Omental fat pad (tissue), 4 donors: ENCODE results near the gene IFNA4. TPM values are rescaled to one million over a fixed set of nuclear protein-coding genes. Genes with fewer than 3 reads are reported as not detected.
"Not testable (repeated sequence)": the region's sequence is repeated elsewhere in the genome, so short reads cannot be mapped to it uniquely, and the experiment has no call there.

Source experiments
- ATAC-seq: fragments of 150-250 bp; one replicate; pipeline ENCODE4 v1.9.1; 2016; ENCODE audit warnings: mild to moderate bottlenecking, moderate library complexity; ENCODE audit not compliant: low FRiP score
- DNase-seq: peaks from one replicate; pipeline ENCODE4 v3.0.0-alpha.2; 2019; ENCODE audit warnings: low spot score
- total RNA-seq, 4 donors: library from RNA; depleted of rRNA; stranded (reverse); fragments of >200 nt; gene quantifications; one replicate each; pipeline ENCODE4 v1.1.0, GENCODE V29; 2016
- TF ChIP-seq, protein P1 (sequence below), 3 donors: fragments of 450-650 bp; IDR thresholded peaks; one replicate each; pipeline ENCODE4 v1.5.1; 2016 to 2017; ENCODE audit warnings: antibody characterized with exemption in 3 of 3, mild to moderate bottlenecking in 3 of 3, moderate library complexity in 2 of 3

IFNA4 gene
- total RNA-seq, 4 donors from 2014 or later, result not detected

GRCh38 chr9:21210311-21210710 lies 22.9 kb upstream of the IFNA4 start:
- no peak for ATAC-seq
- TF ChIP-seq, protein P1, sequence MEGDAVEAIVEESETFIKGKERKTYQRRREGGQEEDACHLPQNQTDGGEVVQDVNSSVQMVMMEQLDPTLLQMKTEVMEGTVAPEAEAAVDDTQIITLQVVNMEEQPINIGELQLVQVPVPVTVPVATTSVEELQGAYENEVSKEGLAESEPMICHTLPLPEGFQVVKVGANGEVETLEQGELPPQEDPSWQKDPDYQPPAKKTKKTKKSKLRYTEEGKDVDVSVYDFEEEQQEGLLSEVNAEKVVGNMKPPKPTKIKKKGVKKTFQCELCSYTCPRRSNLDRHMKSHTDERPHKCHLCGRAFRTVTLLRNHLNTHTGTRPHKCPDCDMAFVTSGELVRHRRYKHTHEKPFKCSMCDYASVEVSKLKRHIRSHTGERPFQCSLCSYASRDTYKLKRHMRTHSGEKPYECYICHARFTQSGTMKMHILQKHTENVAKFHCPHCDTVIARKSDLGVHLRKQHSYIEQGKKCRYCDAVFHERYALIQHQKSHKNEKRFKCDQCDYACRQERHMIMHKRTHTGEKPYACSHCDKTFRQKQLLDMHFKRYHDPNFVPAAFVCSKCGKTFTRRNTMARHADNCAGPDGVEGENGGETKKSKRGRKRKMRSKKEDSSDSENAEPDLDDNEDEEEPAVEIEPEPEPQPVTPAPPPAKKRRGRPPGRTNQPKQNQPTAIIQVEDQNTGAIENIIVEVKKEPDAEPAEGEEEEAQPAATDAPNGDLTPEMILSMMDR (IDR thresholded peaks at IDR 0.05), result no peak
- no peak for DNase-seq

DNA sequence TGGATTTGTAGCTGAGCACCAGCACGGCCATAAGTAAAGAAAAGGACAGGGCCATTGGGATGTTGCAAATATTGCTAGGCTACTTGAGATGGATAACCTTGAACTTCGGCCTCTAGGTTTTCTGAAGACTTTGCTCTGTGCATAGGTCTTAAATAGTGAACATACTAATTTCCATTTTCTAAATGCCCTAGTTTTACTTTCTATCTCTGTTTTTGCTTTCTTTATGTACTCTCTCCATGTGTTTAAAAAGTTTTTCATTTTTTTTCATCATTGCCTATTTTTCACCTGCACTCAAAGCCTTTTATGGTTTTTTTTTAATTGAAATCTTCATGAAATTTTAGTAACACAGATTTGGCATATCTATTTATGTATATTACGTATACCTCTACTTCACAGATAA lies 19.7 kb upstream of the IFNA4 start, which contains the start of gene IFNA10:
TSS of gene IFNA10 (minus strand) at position 101 of the 400 bp plus-strand sequence. CDS start at position 55, 46 bp downstream.
- not testable (repeated sequence) for ATAC-seq, DNase-seq

DNA sequence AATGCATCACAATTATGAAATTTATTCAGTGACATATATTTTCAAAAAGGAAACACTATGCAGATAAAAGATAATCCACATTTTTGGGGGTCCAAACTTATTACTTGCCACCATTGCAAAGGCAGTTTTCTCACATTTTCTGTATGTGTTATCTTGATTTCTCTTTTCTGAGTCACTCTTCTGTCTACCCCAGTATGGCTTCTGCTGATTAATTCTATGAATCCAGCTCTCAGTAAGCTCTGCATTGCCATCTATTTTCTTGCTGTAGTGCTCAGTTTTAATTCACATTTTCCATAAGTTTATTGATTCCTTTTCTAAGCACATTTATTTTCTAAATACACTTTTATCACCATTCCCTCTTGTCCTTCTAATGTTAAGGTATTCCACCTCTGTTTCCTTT lies 17.8 kb upstream of the IFNA4 start:
- TF ChIP-seq, protein P1 (IDR thresholded peaks at IDR 0.05), result no peak
- ATAC-seq (no peak), DNase-seq (no peak)

DNA sequence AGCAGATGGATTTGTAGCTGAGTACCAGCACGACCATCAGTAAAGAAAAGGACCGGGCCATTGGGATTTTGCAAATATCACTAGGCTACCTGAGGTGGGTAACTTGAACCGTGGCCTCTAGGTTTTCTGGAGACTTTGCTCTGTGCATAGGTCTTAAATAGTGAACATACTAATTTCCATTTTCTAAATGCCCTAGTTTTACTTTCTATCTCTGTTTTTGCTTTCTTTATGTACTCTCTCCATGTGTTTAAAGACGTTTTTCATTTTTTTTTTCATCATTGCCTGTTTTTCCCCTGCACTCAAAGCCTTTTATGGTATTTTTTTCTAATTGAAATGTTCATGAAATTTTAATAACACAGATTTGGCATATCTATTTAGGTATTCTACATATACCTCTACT lies 14.7 kb upstream of the IFNA4 start, which contains the start of gene IFNA7:
TSS of gene IFNA7 (minus strand) at position 101 of the 400 bp plus-strand sequence. CDS start at position 61, 40 bp downstream.
- not testable (repeated sequence) for ATAC-seq, DNase-seq

DNA sequence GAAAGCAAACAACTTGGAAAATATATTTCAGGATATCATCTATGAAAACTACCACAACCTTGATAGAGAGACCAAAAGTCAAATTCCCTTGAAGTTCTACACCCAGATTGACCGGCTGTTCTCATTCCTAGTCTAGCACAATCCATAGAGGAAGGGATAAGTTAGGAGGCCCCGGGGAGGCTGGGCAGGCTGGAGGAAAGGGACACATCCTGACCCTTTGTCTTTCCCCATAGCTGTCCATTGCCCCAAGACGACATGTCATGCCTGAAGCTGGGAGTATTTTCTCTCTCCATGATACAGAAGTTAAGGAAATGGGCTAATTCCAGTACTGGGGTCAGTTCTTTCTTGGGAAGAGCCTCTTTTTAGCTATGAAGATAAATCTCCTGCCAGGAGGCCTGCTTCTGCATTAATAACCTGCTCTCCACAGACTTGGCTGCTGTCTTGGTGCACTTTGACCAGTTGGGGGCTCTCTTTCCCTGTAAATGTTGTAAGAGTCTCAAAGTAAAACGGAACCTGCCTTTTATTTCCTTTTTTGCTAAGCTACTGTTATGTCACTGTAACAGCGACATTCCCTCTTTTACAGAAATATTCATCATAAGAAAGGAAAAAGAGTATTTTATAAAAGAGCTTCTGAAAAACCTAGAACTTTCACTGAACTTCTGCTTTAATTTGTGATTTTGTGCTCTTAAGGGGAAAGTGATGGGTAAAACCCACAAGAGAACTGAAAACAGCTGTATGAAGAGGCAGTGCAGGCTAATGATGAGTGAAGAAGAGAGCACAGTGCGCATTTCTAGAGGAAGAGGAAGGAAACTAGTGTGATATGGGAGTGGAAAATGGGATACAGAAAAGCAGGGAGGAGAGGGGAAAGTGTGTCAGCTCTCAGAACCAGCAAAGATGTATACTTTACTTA lies 7.7 kb upstream of the IFNA4 start:
- not testable (repeated sequence) for ATAC-seq, DNase-seq

DNA sequence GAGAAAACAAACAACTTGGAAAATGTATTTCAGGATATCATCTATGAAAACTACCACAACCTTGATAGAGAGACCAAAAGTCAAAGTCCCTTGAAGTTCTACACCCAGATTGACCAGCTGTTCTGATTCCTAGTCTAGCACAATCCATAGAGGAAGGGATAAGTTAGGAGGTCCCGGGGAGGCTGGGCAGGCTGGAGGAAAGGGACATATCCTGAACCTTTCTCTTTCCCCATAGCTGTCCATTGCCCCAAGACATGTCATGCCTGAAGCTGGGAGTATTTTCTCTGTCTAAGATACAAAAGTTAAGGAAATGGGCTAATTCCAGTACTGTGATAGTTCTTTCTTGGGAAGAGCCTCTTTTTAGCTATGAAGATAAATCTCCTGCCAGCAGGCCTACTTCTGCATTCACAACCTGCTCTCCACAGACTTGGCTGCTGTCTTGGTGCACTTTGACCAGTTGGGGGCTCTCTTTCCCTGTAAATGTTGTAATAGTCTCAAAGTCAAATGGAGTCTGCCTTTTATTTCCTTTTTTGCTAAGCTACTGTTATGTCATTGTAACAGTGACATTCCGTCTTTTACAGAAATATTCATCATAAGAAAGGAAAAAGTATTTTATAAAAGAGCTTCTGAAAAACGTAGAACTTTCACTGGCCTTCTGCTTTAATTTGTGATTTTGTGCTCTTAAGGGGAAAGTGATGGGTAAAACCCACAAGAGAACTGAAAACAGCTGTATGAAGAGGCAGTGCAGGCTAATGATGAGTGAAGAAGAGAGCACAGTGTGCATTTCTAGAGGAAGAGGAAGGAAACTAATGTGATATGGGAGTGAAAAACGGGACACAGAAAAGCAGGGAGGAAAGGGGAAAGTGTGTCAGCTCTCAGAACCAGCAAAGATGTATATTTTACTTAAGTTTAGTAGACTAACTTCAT lies 4.3 kb downstream of the IFNA4 start:
- not testable (repeated sequence) for ATAC-seq, DNase-seq

- ATAC-seq, result no peak
- TF ChIP-seq, protein P1 (IDR thresholded peaks at IDR 0.05), result no peak
- DNase-seq, result no peak
Measured at GRCh38 chr9:21174671-21175070, 12.7 kb downstream of the IFNA4 start.

- DNase-seq (no peak), ATAC-seq (no peak)
- TF ChIP-seq, protein P1 (IDR thresholded peaks at IDR 0.05), result no peak
Measured at GRCh38 chr9:21172156-21172555, 15.2 kb downstream of the IFNA4 start.
